GM19240 (cell line): ENCODE data around the gene BCL11B.
"Not testable (repeated sequence)": the region's sequence is repeated elsewhere in the genome, so short reads cannot be mapped to it uniquely, and the experiment has no call there.

Experiments used
- DNase-seq: peaks from one replicate; pipeline ENCODE4 v3.0.0; 2011; ENCODE audit warnings: low spot score; ENCODE audit not compliant: insufficient read length

Gene BCL11B

GRCh38 chr14:99241325-99242010 is 30.5 kb downstream of the BCL11B start:
- no peak for DNase-seq

DNA sequence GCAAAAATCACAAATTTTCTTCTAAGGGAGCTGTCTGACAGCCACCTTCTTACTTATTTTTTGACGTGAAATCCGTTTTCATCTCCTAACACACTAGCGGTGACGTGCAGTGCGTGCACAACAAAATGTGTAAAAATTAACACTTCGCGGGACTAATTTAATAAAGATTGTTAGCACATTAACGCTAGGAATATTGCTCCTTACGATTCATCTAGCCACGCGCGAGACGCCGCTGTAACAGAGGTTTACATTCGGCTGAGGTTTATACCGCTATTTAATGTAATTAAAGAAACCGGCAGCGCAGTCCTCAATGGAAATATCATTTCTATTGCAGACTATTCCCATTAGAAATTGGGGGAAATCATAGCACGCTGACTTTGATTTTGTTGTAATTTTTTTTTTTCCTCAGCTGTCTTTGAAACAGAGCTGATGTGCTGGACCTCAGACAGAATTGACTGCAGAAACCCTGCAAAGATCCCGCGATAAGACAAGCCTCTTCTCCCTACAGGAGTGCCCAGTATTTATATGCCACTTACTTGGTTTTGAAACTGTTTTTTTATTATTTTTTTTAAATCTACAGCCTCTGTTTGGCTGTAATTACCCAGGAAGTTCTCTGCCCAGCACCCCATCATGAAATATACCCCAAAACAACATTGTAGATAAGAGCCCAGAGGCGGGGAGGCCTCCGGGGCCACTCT is 31.2 kb downstream of the BCL11B start:
- DNase-seq: no peak

- no peak for DNase-seq
Measured at GRCh38 chr14:99239661-99240092, 32.3 kb downstream of the BCL11B start.

DNA sequence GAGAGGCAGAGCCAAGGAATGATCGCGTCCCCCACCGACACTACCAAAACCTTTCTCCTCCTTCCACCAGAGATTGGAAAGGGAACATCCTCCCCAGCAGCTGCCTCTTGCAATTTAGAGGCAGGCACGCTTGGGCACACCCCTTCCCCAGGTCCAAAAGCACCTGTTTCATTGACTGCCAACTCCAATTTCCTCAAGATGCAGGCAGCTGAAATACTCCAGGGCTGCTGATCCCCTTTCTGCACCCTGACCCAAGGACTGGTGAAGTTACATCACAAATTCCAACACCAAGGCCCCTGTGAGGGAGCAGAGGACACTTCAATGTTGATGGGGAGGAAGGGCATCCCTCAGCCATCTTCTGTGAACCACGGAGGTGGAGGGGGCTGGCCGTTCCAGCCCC is 33.8 kb downstream of the BCL11B start:
- no peak for DNase-seq

GRCh38 chr14:99237288-99237687 is 34.7 kb downstream of the BCL11B start:
- no peak for DNase-seq

GRCh38 chr14:99236386-99237138 is 35.4 kb downstream of the BCL11B start:
- no peak for DNase-seq

- DNase-seq: no peak
Measured at GRCh38 chr14:99235582-99236320, 36.2 kb downstream of the BCL11B start.

DNA sequence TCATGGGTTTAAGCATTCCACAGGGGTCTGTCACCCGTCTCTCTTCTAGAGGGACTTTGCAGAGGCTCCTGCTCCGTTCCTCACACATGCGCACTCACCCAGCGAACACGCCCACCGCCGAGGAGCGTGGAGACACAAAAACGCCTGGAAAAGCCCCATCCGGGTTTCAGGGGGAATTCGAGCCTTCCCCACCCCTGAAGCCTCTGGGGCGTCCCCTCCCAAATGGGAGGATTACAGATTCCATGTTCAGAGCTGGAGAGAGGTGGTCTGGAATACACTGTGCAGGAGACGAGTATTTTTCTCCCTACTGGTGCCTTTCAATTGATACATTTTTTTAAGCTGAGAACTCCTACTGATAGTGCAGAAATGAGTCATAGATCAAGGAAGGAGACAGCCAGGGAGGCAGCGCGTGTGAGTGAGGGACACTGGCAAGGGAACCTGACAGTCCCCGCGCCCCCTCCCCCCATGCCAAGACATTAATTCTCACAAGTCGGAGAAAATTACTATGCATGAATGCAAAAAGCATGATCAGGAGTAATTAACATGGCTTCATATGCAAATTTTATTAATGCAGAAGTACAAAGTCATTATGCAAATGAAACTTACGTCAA is 36.9 kb downstream of the BCL11B start:
- no peak for DNase-seq

- no peak for DNase-seq
Measured at GRCh38 chr14:99234355-99234754, 37.6 kb downstream of the BCL11B start.

DNA sequence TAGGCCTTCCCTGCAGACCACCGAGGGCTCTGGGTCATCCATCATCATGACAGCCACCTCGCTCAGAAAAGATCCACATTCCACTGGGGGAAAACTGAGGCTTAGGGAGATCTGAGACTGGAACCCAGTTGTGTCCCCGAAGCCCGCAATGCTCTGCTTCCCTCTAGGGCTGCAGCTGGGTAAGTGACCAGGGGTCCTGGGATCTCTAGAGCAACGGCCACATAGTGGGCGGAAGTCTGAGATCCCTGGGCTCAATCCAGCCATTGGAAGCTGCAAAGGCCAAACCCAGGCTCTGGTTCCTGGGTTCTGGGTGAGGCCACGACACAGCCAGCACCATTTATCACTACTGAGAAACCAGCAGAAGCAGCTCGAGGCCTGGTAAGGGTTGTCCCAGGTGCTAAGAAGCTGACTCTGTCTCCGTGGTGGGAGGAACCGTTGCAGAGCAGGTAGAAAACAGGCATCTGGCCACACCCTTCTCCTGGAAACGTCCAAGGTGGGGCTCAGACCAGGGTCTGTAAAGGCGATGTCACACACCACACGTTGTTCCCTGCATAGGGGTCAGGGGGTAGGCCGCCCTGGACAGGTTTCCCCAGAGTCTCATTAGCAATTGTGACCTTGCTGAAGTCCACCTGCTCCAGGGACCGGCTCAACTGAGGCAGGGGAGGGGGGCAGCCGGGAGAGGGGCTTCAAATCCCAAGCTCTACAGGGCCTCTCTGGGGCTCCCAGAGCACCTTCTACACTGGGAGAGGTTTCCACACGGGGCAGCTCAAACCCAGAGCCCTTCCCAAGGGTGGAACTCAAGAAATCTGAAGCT is 38.6 kb downstream of the BCL11B start:
- DNase-seq: no peak

DNA sequence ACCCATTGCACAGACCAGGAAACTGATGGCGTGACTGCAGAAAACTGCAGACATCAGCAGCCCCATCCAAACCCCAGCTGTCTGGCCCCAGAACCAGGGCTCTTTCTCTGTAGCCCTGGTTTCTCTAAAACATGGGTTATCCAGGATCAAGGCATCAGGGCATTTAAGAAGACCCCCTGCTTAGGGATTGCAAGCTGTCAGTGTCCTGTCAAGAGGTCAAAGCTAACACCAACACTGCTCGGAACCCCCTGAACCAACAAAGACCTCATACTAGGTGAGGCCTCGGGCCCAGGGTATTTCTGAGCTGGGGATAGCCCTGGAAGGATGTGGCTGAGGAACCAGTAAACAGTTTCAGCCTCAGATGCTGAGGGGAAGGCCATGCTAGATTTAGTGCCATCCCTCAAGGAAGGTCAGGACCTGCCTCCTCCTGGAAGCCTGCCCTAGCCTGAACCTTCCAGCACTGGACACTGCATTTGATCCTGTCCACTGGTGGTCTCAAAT is 39.2 kb downstream of the BCL11B start:
- DNase-seq: no peak

- DNase-seq: no peak
Measured at GRCh38 chr14:99231850-99232713, 39.9 kb downstream of the BCL11B start.

DNA sequence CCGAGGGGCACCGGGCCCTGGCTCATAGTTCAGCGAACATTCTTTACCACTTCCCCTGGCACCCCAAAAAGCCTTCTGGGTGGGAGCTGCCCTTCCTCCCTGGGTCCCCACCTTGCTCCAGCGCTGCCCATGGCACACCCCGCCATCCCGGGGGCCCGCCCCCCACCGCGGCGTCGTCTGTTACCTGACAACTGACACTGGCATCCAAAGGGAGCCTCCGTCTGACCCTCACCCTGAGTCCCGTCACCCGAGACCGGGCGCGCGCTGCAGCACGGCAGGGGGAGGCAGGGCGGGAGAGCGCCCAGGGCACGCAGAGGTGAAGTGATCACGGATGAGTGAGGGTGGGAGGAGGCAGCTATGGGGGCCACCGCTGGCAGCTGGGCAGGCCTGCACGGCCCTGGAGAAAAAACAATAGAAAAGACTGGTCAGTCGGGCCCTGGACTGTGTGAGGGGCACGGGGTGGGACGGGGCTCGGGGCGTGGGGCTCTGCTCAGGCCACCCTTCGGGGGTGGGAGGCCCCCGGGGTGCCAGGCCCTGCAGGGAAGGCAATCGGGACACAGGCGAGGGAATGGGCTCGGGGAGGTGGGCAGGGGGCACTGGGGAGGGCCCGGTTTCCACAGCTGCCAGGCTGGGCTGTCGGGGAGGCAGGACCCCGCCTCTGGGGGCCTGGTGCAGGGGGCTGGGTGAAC is 40.7 kb downstream of the BCL11B start:
- no peak for DNase-seq

DNA sequence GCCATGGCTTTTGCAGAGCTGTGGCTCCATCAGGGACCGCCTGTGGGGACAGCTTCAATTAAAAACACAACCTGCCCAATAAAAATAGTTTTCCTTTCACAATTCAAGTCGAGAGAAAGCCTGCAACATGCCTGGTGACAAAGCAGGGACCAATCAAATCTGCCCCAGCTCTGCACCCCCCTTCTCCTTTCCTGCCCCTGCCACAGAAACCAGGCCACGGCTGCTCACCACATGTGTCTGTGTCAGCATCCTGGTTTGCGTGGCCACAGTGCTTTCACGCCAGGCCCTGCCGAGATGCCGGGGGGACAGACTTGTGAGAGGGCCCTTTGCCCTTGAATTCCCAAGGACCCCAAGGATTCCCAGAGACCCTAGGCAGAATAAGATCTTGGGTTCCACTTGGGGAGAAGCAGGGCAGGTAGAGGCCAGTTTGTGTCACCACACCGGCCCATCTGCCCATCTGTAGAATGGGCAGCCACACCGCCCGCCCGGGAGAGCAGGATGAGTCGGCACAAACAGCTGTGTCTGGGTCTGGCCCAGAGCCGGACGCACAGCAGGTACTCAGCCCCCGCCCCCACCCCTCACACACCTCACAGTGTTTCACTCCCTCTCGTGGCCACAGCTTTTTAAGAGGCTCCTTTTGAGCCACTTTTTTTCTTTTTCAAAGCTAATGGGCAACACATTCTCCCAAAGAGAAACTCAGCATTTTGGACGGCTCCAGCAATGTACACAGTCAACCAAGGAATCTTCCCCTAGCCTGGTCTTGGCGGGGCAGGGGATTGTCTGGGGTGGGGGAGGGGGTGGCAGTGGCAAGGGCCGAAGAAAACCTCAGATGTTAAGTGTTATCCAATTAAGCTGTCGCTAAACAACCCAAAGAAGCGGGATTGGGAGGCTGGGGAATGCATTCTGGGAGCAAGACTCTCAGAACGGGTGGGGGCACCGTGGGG is 41.5 kb downstream of the BCL11B start:
- no peak for DNase-seq

GRCh38 chr14:99229654-99230207 is 42.3 kb downstream of the BCL11B start:
- DNase-seq: no peak

GRCh38 chr14:99228760-99229159 is 43.2 kb downstream of the BCL11B start:
- DNase-seq: not testable (repeated sequence)

GRCh38 chr14:99226687-99227086 is 45.3 kb downstream of the BCL11B start:
- no peak for DNase-seq
